D721Med (cell line): ENCODE data around the gene RTN1.
A peak's percentile ranks its signal among the peaks of the same experiment; 100 is the strongest.

ENCODE experiments used
- DNase-seq: peaks from one replicate; pipeline ENCODE4 v3.0.0; 2011; ENCODE audit warnings: low spot score; ENCODE audit not compliant: insufficient read length
- FAIRE-seq: peaks from 2 replicates; lab custom pipeline; 2011; peaks lifted over from hg19 to GRCh38; lab: Jason Lieb, UNC
- TF ChIP-seq, protein P1 (sequence below): IDR thresholded peaks from 2 replicates; pipeline ENCODE4 v1.5.1; 2012; ENCODE audit warnings: mild to moderate bottlenecking, control low read depth; ENCODE audit not compliant: insufficient read depth; ENCODE audit errors: missing control alignments

The RTN1 gene

GRCh38 chr14:59585891-59586554 lies 284.6 kb downstream of the RTN1 start:
- TF ChIP-seq, protein P1, sequence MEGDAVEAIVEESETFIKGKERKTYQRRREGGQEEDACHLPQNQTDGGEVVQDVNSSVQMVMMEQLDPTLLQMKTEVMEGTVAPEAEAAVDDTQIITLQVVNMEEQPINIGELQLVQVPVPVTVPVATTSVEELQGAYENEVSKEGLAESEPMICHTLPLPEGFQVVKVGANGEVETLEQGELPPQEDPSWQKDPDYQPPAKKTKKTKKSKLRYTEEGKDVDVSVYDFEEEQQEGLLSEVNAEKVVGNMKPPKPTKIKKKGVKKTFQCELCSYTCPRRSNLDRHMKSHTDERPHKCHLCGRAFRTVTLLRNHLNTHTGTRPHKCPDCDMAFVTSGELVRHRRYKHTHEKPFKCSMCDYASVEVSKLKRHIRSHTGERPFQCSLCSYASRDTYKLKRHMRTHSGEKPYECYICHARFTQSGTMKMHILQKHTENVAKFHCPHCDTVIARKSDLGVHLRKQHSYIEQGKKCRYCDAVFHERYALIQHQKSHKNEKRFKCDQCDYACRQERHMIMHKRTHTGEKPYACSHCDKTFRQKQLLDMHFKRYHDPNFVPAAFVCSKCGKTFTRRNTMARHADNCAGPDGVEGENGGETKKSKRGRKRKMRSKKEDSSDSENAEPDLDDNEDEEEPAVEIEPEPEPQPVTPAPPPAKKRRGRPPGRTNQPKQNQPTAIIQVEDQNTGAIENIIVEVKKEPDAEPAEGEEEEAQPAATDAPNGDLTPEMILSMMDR = no peak
- FAIRE-seq = peak; percentile 67
- no peak for DNase-seq

- DNase-seq (no peak), FAIRE-seq (peak; percentile 51)
- TF ChIP-seq, protein P1 = peak; percentile 41
These were observed 286.8 kb downstream of the RTN1 start for GRCh38 chr14:59583755-59584154.

- TF ChIP-seq, protein P1 = no peak
- no peak for FAIRE-seq
- DNase-seq = no peak
These were observed 287.6 kb downstream of the RTN1 start for GRCh38 chr14:59582845-59583509.

DNA sequence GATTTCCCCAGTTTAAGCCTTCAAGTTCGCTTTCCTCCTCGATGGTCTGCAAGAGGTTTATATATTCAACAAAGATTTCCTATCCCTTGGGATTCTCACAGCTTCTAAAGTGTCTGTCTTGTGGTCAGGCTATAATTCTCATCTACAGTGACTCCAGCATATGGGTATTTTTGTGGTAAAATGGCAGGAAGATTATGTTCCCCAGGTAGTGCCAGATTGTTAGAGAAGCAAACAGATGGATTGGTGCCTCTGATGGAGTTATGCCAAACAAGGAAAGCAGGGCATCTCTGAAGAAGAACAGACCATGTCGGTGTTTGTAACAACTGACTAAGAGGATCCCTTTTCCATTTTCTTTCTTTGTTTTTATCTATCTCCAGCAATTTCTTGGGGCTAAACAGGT lies 288.4 kb downstream of the RTN1 start:
- FAIRE-seq (no peak), DNase-seq (peak; percentile 20)
- TF ChIP-seq, protein P1 = no peak

GRCh38 chr14:59580911-59581310 lies 289.7 kb downstream of the RTN1 start:
- TF ChIP-seq, protein P1 = no peak
- DNase-seq (no peak), FAIRE-seq (no peak)

DNA sequence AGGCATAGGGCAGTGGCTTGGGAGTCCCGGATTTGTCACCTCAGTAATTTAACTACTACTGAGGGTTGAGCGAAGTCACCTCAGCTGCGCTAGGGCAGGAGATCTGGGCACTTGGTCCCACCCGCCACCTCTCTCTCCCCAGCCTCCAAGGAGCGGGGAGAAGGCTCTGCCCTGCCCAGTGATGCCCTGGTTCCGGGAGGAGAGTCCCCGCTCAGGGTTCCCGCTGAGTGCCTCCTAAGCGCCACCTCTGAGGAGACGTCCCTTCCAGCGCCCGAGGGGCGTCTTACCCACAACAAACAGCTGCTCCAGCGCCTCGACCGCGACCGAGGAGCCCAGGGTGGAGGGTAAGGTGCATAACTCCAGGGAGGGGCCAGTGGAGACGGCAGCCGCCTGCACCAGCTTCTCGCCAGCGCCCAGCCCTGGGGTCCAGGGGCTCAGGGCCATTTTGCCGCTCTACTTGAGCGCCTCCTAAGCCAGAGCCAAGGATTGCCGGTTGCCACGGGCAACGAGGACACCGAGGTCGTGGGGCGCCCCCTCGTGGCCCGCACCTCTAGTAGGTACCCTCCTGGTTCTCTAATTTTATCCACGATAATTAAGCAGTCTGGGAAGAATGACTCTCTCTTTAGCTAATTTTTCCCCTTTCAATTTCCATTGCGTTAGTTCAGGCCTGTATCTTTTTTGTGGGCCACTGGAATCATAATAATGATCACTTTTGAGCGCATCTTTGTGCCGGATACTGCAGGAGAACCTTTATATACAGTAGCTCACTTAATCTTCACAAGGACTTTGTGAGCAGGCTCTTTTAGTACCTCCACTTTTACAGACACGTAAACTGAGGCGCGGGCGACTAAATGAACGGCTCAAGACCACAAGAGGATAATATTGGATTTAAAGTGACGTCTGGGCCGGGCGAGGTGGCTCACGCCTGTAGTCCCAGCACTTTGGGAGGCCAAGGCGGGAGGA lies 294.0 kb downstream of the RTN1 start, which contains the start of gene CCDC175:
Gene CCDC175, minus strand, starts transcription at position 481 of the 963 bp plus-strand sequence. Its CDS starts 37 bp downstream, at position 444.
- DNase-seq = peak; percentile 50
- TF ChIP-seq, protein P1 = peak; percentile 41
- FAIRE-seq = no peak
